Stimulated activated CD8-positive, alpha-beta memory T cell treated with anti-CD3 and anti-CD28 coated beads, Interleukin-4, amount 100 ng/mL, for 48 hours (primary cell): ENCODE results near the gene TXNDC16.

Experiments
- DNase-seq: peaks from one replicate; pipeline ENCODE4 v3.0.0-alpha.2; 2020

Gene TXNDC16

DNA sequence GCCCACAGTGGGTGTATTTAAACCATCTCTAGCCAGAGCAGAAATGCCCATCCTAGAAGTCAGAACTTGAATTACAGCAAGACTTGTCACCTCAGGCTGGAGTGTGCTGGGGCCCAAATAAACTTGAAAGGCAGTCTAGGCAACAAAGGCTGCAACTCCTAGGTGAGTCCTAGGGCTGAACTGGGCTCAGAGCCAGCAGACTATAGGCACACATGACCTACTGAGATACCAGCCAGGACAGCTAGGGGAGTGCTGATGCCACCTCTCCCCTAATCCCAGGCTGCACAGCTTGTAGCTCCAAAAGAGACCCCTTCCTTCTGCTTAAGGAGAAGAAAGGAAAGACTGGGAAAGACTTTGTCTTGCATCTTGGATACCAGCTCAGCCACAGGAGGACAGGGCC is 106.0 kb downstream of the TXNDC16 start:
- DNase-seq, result no peak

DNA sequence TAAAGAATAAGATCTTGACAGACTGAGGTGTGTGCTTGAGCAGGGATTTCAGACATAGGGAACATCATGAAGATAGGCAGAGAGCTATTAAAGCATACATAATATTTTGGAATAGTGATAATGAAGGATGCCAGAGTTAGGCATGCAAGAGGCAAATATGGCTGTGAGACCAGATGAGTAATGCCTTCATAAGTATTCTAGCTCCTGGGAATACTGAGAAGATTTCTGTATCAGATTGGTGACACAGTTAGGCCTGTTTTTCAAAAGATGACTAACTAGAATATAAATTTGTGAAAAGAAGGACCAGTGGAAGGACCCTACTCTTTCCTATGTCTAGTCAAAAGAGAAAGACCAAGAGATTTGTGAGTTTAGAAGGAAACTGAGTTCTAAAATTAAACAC is 108.8 kb downstream of the TXNDC16 start:
- DNase-seq, result no peak

DNA sequence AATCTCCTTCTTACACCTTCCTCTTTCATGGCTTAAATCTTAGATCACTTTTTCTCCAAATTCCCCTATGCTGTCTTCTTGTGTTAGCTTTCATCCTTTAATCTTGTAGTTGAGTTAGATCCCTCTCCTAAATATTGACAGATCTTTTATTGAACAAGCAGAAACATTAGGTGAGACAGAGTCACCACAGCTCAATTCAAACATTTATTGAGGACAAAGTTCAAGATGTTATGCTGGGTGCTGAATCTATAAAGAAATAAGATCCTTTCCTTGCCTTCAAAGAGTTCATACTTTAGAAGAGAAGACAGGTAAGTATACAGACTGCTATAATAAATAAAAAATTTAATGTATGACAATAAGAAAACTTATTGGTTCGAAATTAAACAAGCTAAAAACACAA is 109.7 kb downstream of the TXNDC16 start:
- no peak for DNase-seq

DNA sequence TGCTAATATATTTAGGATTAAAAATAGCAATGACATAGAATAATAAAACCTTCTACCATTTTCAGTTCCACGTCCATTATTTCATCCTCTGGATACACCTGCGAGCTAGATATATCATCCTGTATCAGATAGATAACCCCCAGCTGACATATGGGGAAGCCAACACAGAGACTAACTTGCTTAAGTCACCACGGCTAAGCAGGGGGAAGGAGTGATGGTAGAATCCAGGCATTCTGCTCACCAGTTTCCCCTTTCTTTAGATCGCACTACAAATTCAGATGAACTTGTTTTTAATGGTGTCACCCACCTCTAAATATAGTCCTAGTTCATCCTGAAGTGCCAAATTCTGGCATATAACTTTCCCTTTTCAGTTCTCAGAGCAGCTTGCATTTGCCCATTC is 110.1 kb downstream of the TXNDC16 start:
- no peak for DNase-seq

DNA sequence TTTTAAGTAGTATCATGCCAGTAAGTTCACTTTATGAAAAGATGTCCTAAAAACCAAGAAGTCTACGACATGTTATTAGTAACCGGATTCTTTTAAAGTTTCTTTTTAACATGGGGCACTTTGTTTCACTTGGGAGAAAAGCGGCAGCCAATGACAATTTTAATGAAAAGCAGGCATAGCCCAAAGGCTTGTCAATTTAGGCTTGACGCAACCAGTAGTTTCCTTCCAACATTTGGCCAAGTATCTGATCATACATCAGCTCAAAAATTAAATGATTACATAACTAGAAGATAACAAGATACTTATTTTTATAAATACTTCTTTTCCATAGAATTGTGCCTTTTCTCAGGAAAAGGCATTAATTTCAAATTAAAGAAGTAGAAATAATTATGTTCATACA is 112.8 kb downstream of the TXNDC16 start:
- DNase-seq, result no peak

DNA sequence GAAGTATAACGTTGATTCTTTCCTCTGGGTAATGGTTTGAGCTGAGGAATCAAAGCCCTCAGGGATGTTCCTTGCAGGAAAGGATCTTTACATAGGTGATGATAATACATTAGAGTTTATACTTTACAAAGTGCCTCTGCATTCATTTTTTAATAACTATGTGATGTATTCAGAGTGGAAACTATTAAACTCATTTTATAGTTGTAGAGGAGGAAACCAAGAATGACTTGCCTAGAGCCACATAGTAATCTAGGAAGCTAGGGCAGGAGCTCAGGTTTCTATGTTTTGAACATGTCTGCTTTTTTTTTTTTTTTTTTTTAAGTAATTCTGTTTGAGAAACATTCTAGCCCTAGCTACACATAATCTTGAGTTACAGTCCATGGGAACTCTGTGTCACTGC is 117.3 kb downstream of the TXNDC16 start:
- no peak for DNase-seq

DNA sequence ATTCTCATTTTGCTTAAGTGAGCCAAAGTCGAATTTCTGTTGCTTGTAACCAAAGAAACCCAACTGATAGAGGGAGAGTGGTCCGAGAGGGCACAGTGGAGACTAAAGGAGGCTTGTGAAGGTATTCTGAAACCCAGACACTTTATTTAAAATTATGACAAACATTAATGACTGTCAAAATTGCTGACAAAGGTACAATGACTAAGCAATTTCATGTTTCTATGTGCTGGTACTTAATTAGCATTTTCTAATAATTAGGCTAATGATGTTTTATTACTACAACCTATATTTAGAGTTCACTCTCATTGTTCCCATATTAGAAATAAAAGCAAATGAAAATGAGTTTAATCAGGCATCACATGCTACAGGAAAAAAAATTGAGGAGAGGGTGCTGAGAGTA is 121.8 kb downstream of the TXNDC16 start:
- DNase-seq, result no peak

DNA sequence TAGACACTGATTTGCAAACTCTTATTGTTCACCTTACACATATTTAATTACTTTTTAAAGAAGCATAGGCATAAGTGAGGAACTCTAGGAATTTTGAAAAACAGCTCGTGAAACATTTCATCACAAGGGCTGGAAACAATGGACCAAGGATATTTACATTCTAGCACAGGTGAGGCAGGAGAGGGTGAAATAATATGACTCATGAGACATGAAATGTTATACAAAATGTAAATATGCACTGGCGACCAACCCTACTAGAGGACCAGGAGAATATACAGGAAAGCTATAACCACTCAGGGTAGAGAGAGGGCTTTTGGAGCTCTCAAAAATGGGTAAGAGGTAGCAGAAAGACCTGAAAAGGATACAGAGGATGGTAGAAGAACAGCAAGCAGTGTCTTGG is 122.9 kb downstream of the TXNDC16 start:
- DNase-seq, result no peak

DNA sequence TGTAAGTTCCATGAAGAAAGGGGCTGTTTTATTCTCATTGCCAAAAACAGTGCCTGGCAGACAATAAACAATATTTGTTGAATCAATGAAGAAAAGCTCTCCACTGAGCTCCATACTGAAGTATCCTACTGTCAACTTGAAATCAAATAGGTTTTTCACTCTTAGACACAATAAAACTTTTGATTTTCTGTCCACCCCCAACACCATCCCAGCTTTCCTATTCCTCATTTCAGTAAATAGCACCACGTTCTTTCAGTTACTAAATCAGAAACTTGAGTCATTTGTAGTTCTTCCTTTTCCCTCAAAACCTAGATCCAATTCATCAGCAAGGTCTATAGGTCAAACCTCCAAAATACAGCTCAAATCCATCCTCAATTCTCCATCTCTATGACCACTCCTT is 124.8 kb downstream of the TXNDC16 start:
- DNase-seq, result no peak

DNA sequence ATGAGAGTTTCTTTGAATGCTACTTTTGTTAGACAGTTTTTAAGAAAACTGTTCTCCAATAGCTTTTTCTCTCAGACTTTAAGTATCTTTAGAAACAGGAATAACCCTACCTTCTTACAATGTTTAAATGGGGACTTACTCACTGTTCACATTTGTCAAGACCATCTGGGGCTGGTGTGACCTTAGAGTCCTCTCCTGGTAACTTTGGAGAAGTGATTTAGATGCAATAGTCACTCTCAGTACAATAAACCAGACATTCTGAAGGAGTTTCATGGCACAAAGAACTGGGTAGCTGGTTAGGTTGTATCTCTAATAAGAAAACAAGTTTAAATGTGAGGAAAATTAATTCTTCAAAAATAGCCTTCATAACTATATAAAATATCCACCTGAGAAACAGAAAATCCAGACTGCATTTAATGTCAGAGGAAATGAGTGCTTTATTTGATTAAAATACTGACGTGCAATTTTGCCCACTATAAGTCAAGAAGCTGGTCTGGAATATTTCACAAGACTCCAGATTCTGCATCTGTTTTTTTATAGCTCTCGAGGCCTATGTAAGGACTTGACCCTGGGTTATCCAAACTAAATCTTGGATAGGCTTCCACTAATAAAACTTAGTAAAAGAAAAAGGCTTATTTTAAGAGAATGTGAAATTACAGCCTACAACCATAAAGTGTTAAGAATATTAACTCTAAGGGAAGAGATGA is 129.5 kb downstream of the TXNDC16 start:
- DNase-seq, result no peak

DNA sequence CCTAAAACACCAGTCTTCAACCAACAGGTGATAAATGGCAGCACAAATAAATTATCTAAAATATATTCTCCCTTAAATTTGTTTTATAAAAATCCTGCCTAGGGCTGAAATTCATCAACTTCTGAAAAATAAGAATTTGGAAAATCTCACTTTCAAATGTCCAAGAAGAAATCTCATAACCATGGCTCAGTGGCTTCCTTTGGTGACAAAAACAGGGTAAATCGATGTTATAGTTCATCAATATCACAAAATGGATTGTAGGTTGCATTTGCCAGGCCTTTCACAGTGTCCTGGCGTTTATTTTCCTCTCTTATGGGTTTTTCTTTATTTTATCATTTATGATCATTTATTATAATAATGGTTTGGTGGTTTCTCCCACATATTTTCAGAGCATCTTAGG is 135.2 kb downstream of the TXNDC16 start:
- DNase-seq, result no peak

DNA sequence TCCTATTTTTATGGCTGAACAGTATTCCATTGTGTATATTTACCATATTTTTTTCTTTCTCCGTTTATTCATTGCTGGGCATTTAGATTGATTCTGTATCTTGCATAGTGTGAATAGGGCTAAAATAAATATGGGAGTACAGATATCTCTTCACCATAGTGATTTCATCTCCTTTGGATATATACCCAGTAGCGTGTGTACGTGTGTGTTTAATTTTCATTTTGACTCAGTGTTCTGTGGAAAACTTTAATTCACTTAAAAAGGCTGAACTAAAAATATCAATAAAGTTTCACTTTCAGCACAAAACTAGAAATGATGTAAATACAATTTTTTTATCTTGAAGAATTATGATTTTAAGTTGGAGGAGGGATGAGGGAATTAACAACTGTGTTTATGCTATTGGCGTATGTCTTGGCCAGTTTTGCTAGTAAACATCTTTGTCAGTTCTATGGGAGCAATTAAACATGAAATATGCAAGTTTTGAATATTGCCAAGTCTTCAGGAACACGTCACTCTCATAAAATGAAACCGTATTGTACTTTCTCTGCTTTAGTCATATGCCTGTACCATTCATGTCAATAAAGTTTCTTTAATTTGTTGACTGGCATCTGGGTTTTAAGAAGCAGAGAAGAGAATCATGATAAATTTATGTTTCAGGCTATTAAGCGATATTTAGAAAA is 138.4 kb downstream of the TXNDC16 start:
- no peak for DNase-seq

DNA sequence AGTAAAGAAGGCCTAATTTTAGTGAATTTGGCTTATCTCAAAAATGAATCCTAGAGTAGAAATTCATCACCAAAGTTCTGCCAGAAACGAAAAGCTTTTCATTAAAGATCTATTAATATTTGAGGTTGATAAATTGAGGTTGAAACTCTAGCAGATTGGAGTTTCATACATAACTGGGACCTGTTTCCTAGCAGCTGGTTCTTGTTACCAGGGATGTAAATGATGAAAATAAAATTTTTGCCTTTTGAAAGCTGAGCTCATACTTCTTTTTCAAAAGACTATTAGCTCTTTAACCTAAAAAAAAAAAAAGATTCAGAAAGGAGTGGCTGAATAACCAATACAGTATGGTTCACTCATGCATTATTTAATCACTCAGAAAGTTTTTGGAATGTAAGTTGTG is 139.9 kb downstream of the TXNDC16 start:
- no peak for DNase-seq

DNA sequence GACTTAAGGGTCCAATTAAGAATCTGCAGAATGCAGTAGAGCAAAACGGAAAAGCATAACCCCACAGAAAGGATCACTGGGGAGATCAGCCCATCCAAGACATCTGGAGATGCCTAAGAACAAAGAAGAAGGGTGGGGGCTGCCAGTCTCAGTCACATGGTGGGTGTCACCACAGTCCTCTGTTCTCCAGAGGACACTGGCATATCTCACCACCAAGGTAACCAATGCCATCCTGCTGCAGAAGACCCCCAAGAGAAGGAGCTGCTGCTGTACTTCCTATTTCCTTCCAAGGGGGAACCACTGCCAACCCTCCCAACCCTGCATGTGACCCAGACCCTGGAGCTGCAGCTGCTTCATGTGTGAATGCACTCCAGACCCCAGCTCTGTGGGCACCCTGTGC is 147.0 kb downstream of the TXNDC16 start:
- no peak for DNase-seq

DNA sequence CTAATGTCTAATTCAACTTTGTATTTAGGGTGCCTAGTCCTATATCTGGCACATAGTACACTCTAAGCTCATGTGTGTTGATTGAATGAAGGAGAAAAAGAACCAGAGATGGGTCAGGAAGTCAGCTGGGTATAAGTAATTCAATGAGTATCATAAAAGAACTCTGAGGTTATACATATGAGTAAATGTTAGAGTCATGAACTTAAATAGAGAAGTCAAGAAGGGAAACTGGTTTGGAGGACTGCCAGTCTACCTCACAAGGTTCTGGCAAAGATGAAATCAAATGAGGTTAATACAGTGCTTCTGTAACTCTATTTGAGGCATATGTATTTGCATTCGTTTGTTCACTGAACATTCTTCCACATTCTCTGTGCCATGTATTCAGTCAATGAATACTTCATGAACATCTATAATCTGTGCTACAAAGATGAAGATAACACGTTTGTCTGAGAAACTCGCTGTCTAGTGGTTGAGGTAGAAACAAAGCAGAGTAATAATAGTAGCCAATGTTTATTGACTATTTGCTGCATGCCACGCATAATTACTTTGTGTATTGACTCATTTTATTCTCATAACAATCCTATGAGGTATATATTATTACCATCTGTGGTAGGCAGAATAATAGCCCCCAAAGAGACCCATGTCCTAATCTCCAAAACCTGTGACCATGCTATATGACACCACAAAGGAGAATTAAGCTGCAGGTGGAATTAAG is 149.3 kb downstream of the TXNDC16 start:
- no peak for DNase-seq

DNA sequence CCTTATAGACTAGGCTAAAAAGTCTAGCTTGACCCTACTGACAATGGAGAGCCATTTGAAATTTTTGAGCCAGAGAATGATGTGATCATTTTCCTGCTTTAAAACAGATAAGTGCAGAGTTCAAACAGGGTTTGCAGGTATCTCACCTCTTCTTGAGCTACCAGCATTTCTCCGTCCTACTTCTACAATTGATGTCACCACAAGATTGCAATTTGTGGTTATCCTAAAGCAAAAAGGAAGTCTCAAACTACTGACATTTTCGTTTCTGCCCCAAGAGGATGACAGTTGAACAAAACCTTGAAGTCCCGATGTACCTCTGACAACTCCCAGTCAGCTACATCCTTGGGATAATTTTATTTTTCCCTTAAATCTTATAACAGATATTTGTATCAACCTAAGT is 151.5 kb downstream of the TXNDC16 start:
- no peak for DNase-seq

DNA sequence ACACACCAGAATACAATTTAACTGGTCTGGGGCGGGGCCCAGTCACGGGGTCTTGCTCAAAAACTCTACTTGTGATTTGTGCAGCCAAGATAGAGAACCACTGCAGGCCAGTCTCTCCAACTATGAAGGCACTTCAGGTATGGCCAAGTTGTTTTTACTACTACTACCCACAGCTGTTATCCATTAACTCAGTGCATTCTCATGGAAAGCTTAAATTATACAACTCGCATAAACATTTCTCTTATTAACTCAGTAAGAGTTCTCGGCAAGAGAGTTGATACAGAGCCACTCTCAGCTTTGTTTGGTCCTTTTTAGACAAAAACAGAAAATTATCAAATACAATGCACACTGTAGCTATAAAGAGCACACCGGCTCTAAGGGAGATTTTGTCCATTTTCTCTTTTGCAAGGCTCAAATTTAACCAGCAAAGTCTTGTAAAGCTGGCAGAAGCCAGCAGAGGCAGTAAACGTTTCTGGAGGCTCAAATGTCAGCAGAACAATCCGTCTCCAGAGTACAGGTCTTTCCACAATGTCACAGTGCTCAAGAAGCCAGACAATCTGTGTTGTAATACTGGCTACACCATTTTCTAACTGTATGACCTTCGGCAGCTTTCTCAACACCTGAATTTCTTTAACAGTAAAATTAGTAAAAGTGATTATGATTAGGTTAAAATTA is 152.2 kb downstream of the TXNDC16 start:
- no peak for DNase-seq

DNA sequence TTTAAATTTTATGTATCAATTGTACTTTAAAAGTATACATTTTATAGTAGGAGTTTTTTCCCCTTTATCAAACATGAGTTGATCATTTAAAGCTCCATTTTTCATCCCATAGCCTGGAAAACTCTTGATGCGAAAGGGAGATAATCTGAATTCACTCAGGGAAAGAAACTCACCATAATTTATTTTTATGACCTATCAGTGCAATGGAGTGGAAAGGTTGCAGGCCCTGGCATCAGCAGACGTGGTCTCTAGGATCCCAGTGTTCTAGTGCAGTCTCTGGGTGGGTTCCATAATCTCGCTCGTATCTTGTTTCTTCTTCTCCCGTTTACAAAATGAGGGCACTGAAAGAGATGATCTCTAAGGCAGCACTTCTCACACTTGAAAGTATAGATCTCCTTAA is 153.2 kb downstream of the TXNDC16 start:
- DNase-seq, result no peak

DNA sequence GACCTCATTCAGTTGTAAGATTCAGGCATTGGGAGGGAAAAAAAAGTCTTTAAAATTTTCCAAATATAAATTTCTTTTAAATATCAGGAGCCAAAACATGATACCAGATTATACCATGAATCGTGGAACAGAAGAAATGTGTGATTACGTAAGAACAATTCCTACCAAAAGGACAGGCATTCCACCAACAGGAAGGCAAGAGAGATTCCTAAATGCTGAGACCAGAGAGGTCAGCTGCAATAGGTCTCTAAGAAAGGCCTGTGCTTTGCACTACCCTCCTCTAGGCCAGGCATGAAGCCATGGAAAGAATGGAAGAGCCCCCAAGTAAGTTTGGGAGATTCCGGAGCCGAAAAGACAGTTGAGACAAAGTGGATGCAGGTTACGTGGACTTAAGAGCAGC is 154.5 kb downstream of the TXNDC16 start:
- DNase-seq, result no peak

DNA sequence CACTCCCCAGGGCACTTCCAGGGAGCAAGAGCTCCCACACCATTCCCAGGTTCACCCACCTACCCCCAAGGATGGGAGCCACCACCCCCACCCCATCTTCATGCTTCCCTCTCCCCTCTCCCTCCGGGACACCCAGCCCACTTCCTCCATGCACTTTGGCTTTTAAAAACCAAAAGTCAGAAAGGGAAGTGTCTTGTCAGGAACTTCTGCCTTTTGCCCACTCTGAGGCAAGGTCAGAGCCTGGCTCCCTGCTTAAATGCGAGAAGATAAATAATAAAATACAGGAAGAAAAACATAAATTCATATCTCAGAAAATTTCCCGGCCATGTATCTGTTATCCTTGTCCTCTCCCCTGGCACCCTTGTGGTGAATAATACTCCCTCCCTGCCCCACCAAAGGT is 156.6 kb downstream of the TXNDC16 start:
- DNase-seq, result no peak

DNA sequence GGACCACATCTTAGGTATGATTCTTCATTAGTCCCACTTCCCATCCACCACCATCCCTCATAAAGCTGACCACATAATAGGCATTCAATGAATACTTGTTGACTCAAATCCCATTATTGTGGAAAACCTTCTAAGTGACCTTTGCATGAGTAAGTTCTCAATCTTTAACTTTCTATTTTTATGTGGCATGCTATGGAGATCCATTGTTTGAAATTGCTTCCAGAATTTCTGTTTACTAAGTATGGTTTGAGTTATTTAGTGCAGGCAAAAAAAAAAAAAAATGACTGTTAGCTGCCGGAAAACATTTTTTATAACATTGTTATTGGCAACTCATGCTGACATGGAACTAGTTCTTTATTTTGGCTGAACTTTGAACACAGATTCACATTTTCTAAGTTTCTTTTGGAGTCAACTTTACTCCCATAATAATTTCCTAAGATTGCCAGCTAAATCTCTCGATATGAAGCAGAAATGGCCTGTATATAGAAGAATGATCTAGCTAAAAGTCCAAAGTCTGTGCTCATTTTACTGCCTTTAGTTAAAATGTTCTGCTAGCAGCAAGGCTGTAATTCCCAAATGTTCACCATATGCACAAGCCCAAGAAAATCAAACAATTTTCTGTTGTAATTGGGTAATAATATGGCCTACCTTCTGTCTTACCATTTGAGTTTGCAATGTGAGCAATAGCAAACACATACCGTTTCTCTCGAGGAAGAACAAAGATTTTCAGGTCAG is 160.3 kb downstream of the TXNDC16 start:
- DNase-seq, result no peak
